ENCODE data around the gene LMF1. TPM values are rescaled to one million over a fixed set of nuclear protein-coding genes. Genes with fewer than 3 reads are reported as not detected.
"Not testable (repeated sequence)": the region's sequence is repeated elsewhere in the genome, so short reads cannot be mapped to it uniquely, and the experiment has no call there.

The LMF1 gene
- total RNA-seq, 4 donors from 2014 or later: 14.9 to 33.7 (median 27.1) TPM

DNA sequence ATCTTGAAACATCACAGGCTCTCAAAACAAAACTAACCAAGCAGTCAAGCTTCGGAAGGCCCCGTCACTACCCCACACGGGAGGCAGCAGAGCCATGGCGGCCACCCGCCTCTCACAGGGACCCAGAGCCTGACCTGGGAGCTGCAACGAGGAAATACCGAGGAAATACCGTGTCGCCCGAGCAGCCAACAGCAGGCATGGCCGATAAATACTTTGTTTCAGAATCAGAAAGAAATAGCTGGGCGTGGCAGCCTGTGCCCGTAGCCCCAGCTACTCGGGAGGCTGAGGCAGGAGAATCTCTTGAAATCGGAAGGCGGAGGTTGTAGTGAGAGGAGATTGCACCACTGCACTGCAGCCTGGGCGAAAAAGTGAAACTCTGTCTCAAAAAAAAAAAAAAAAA lies 6.9 kb downstream of the LMF1 start:
- TF ChIP-seq, protein P1, sequence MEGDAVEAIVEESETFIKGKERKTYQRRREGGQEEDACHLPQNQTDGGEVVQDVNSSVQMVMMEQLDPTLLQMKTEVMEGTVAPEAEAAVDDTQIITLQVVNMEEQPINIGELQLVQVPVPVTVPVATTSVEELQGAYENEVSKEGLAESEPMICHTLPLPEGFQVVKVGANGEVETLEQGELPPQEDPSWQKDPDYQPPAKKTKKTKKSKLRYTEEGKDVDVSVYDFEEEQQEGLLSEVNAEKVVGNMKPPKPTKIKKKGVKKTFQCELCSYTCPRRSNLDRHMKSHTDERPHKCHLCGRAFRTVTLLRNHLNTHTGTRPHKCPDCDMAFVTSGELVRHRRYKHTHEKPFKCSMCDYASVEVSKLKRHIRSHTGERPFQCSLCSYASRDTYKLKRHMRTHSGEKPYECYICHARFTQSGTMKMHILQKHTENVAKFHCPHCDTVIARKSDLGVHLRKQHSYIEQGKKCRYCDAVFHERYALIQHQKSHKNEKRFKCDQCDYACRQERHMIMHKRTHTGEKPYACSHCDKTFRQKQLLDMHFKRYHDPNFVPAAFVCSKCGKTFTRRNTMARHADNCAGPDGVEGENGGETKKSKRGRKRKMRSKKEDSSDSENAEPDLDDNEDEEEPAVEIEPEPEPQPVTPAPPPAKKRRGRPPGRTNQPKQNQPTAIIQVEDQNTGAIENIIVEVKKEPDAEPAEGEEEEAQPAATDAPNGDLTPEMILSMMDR (IDR thresholded peaks at IDR 0.05): no peak
- ATAC-seq (ENCODE audit: low FRiP score): no peak
- no peak for DNase-seq (ENCODE audit: low spot score)

DNA sequence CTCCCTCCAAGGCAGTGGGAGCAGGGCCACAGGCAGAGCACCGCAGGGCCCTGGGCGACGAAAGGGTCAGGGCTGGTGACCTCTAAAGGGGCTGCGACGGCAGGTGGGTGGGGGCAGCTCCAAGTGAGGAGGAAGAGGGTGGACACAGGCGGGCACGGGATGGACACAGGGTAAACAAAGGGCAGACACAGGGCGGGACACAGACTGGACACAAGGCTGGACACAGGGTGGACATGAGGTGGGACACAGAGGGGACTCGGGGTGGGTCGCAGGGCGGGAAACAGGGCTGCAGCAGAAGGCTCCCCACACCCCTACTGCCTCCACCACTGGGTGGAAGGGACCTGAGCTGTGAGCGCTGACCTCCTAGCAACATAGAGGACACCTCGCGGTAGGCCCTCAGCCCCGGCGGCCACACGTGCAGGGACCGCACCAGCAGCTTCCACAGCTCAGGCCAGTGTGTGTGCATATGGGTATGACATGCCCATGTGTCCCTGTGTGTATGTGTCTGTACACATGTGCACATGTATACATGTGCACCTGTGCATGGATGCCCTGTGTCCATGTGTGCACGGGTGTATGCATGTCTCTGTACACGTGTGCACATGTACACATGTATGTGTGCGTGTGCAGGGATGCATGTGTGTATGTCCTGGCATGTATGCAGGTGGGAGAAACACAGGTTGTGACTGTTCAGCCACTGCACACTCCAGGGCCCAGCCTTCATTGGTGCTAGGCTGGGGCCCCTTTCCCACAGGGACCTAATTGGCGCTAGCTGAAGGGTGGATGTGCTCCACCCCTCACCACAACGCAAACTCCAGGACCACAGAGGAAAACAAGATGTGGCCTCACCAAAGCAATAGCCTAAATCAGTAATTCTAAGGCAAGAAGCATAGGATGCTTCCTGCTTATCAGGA lies 7.6 kb downstream of the LMF1 start:
- TF ChIP-seq, protein P1 (IDR thresholded peaks at IDR 0.05): no peak
- DNase-seq (ENCODE audit: low spot score) (no peak), ATAC-seq (ENCODE audit: low FRiP score) (no peak)

DNA sequence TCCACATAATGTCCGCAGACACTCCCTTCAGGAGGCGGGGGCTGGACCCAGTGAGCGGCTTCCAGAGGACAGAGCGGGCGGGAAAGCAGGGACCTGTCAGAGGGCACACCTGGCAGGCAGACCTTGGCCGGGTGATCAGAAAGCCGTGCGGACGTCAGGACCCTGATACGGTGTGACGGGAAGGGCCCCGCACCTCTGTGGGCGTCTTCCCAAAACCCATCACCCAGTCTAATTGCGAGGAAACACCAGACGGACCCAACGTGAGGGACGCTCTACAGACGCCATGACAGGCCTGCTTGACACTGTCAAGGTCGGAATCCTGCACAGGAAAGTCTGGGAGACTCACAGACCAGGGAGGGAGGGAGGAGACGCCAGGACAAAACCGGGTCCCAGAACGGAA lies 8.4 kb downstream of the LMF1 start:
- ATAC-seq (ENCODE audit: low FRiP score): no peak
- TF ChIP-seq, protein P1 (IDR thresholded peaks at IDR 0.05): no peak
- no peak for DNase-seq (ENCODE audit: low spot score)

DNA sequence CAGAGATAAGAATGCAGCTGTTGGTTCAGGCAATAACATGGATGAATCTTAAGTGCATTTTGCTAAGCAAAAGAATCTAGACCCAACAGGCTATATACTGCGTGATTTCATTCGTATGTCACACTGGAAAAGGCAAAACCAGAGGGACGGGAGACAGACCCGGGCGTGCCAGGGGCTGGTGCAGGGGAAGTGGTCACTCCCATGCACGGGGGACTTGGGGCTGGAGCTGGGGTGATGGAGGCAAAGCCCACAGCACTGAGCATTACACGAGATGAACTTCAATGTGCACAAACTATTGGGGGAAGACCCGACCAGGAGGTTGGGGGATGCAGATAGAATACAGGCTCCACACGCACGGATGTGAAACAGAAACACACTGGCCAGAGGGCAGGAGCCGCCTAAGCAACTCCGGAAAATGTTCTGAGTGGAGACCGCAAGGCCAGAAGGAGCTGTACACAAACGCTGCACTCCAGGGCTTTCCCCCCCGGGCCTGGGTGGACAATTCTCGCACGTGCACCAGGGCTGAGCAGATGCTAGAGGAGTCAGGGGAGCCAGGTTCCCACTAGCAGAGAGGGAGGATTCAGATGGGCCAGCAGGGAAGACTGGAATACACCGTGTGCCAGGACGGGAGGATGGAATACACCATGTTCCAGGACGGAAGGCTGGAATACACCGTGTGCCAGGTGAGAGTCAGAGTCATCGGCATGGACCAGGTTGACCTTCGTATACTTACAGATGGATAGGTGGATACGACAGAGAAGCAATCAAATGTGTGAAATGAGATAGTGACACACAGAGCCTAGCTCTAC lies 11.3 kb downstream of the LMF1 start:
- TF ChIP-seq, protein P1 (IDR thresholded peaks at IDR 0.05): no peak
- ATAC-seq (ENCODE audit: low FRiP score): no peak
- no peak for DNase-seq (ENCODE audit: low spot score)

DNA sequence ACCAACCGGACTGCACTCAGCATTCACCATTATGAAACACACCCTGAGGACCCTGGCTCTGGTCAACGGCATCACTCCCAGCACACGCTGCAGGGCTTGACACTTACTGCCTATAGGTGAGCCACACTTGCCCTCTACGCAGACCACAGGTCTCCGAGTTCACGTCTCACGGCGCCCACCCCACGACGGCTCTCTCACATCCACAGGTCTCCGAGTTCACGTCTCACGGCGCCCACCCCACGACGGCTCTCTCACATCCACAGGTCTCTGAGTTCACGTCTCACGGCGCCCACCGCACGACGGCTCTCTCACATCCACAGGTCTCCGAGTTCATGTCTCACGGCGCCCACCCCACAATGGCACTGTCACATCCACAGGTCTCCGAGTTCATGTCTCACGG lies 15.0 kb downstream of the LMF1 start:
- not testable (repeated sequence) for DNase-seq (ENCODE audit: low spot score); ATAC-seq (ENCODE audit: low FRiP score)

DNA sequence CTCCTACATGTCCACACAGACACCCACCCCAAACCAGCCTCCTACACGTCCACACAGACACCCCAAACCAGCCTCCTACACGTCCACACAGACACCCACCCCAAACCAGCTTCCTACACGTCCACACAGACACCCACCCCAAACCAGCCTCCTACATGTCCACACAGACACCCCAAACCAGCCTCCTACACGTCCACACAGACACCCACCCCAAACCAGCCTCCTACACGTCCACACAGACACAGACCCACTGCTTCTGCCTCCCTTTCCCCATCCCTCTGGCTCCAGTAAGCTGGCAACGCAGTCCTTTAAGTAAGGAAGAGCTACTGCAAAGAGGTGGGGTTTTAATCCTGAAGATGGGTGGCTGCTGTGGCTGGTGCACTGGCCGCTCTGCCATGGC lies 17.0 kb downstream of the LMF1 start:
- DNase-seq (ENCODE audit: low spot score); ATAC-seq (ENCODE audit: low FRiP score): not testable (repeated sequence)

DNA sequence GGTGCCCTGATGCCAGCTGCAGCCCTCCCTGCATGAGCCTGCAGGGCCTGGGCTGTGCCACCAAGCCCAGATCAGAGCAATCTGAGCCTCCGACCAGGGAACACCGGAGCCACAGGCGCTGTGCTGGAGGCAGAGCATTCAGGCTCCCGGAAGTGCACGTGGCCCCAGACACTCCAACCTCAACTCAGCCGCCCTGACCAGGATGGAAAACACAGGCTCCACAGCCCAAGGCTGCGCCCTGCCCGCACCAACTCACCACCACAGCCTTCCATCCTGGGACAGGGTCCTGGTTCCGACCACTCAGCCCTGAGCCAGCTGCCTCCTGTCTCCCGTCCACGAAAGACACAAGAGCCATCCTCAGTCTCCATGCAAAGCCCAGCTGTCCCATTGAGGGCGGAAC lies 18.5 kb downstream of the LMF1 start:
- no peak for DNase-seq (ENCODE audit: low spot score)

More for the DNA sequence above, 18.5 kb downstream of the LMF1 start:
- ATAC-seq (ENCODE audit: low FRiP score): no peak
- TF ChIP-seq, protein P1 (IDR thresholded peaks at IDR 0.05): no peak
